SK-N-SH (cell line): ENCODE data around the gene TCFL5. TPM values are rescaled to one million over a fixed set of nuclear protein-coding genes. Genes with fewer than 3 reads are reported as not detected.
A peak's percentile ranks its signal among the peaks of the same experiment; 100 is the strongest.

Experiments used
- CTCF ChIA-PET: fragments of 300-600, 350-600 bp; formaldehyde crosslinking; extraction: SDS; loops from one replicate; lab custom pipeline; 2021; lab: Yijun Ruan, JAX
- POLR2A ChIA-PET: fragments of 350-600 bp; sonication (Branson Sonifier 250); formaldehyde crosslinking; extraction: SDS; loops from one replicate; lab custom pipeline; 2020; ENCODE audit warnings: antibody characterized with exemption, inconsistent platforms; lab: Yijun Ruan, JAX
- DNase-seq: peaks from one replicate; pipeline ENCODE4 v3.0.0; 2012
- H2AFZ ChIP-seq: fragments of 200-600 bp; sonication (generic); 2 replicates; pipeline ENCODE4 v1.8.1; 2016; ENCODE audit warnings: antibody characterized with exemption, mild to moderate bottlenecking, low read depth
- H3F3A ChIP-seq: fragments of 200-600 bp; sonication (generic); replicated peaks from 2 replicates; pipeline ENCODE3; 2016; ENCODE audit warnings: antibody characterized with exemption, mild to moderate bottlenecking; ENCODE audit not compliant: insufficient read depth
- H3K27ac ChIP-seq, 2 experiments: fragments of 200-500 bp in 1 of 2; fragments of 200-600 bp in 1 of 2; sonication (Bioruptor generic) in 1 of 2; sonication (generic), shearing (Covaris generic) in 1 of 2; 2 replicates each; pipeline versions ENCODE4 v1.5.1 to v1.6.1; 2014 to 2016; ENCODE audit warnings: low read depth in 2 of 2, inconsistent platforms in 1 of 2, low read length in 1 of 2, mild to moderate bottlenecking in 1 of 2, mixed read lengths in 1 of 2
- H3K27me3 ChIP-seq: fragments of 200-600 bp; sonication (generic), shearing (Covaris generic); 2 replicates; pipeline ENCODE4 v1.6.1; 2016; ENCODE audit warnings: mixed run types; ENCODE audit not compliant: insufficient read depth
- H3K36me3 ChIP-seq, 2 experiments: fragments of 200-500 bp in 1 of 2; fragments of 200-600 bp in 1 of 2; sonication (Bioruptor generic) in 1 of 2; sonication (generic) in 1 of 2; replicated peaks in 1 of 2; 2 replicates each; pipeline versions ENCODE3 to v1.5.1; 2014 to 2016; ENCODE audit warnings: low read length in 1 of 2, mild to moderate bottlenecking in 1 of 2; ENCODE audit not compliant: insufficient read depth in 2 of 2, control insufficient read depth in 1 of 2
- H3K4me1 ChIP-seq, 2 experiments: fragments of 200-500 bp in 1 of 2; fragments of 200-600 bp in 1 of 2; sonication (Bioruptor generic) in 1 of 2; sonication (generic), shearing (Covaris generic) in 1 of 2; 2 replicates each; pipeline versions ENCODE4 v1.5.1 to v1.6.1; 2014 to 2016; ENCODE audit warnings: low read depth in 1 of 2, low read length in 1 of 2, mixed run types in 1 of 2; ENCODE audit not compliant: insufficient read depth in 2 of 2, control insufficient read depth in 1 of 2
- H3K4me2 ChIP-seq: fragments of 200-600 bp; sonication (generic), shearing (Covaris generic); 2 replicates; pipeline ENCODE4 v1.6.1; 2017; ENCODE audit warnings: mixed run types
- H3K4me3 ChIP-seq, 2 experiments: fragments of 200-500 bp in 1 of 2; fragments of 200-600 bp in 1 of 2; sonication (Bioruptor generic) in 1 of 2; sonication (generic), shearing (Covaris generic) in 1 of 2; 2 replicates each; pipeline versions ENCODE4 v1.5.1 to v1.8.1; 2014 to 2016; ENCODE audit warnings: low read depth in 2 of 2, inconsistent platforms in 1 of 2, low read length in 1 of 2, mild to moderate bottlenecking in 1 of 2, mixed read lengths in 1 of 2, moderate library complexity in 1 of 2
- H3K79me2 ChIP-seq: fragments of 200-600 bp; sonication (generic); 2 replicates; pipeline ENCODE4 v1.8.1; 2017; ENCODE audit warnings: mild to moderate bottlenecking; ENCODE audit not compliant: insufficient read depth
- H3K9ac ChIP-seq: fragments of 200-600 bp; sonication (generic); 2 replicates; pipeline ENCODE4 v1.6.1; 2017; ENCODE audit warnings: mixed run types
- H3K9me2 ChIP-seq: fragments of 200-600 bp; sonication (generic); 2 replicates; pipeline ENCODE4 v1.6.1; 2017; ENCODE audit warnings: mixed run types
- H3K9me3 ChIP-seq: fragments of 200-600 bp; sonication (generic); 2 replicates; pipeline ENCODE4 v1.6.1; 2017; ENCODE audit warnings: mixed run types, mild to moderate bottlenecking, moderate library complexity
- H4K20me1 ChIP-seq: fragments of 200-600 bp; sonication (generic); 2 replicates; pipeline ENCODE4 v1.6.1; 2017; ENCODE audit warnings: mild to moderate bottlenecking, mixed run types; ENCODE audit not compliant: insufficient read depth
- ELF1 ChIP-seq: IDR thresholded peaks from 2 replicates; pipeline ENCODE4 v1.4.0; 2012
- FOSL2 ChIP-seq: IDR thresholded peaks from 2 replicates; pipeline ENCODE4 v1.4.0; 2012; ENCODE audit warnings: low read depth, mild to moderate bottlenecking, moderate library complexity, borderline replicate concordance
- MXI1 ChIP-seq: IDR thresholded peaks from 2 replicates; pipeline ENCODE4 v1.6.1; 2012; ENCODE audit warnings: mild to moderate bottlenecking, low read depth, low read length, improper control_type of control experiment
- WGBS: methylation state at CpG from one replicate; pipeline ENCODE4 v1.1.6; 2017; ENCODE audit warnings: low lambda C conversion rate; 5-methylcytosine and 5-hydroxymethylcytosine counted together
- polyA plus RNA-seq, 3 experiments: library from polyadenylated mRNA; depleted of rRNA; stranded (reverse); fragments of >200 nt; gene quantifications; 2 replicates each; pipeline ENCODE4 v1.2.3, GENCODE V29; 2012
- TF ChIP-seq, protein P1 (sequence below): fragments of 150-350 bp; IDR thresholded peaks from 2 replicates; pipeline ENCODE4 v1.6.1; 2017; ENCODE audit warnings: antibody characterized with exemption, low read length, low read depth, borderline replicate concordance
- TF ChIP-seq, protein P2 (sequence below): IDR thresholded peaks from 2 replicates; pipeline ENCODE4 v1.6.1; 2012; ENCODE audit warnings: mild to moderate bottlenecking, low read depth, low read length, moderate library complexity

TCFL5 gene
- polyA plus RNA-seq, 1 of the 3 experiments (the other 2 are of a cell fraction) = 10.1 TPM

DNA sequence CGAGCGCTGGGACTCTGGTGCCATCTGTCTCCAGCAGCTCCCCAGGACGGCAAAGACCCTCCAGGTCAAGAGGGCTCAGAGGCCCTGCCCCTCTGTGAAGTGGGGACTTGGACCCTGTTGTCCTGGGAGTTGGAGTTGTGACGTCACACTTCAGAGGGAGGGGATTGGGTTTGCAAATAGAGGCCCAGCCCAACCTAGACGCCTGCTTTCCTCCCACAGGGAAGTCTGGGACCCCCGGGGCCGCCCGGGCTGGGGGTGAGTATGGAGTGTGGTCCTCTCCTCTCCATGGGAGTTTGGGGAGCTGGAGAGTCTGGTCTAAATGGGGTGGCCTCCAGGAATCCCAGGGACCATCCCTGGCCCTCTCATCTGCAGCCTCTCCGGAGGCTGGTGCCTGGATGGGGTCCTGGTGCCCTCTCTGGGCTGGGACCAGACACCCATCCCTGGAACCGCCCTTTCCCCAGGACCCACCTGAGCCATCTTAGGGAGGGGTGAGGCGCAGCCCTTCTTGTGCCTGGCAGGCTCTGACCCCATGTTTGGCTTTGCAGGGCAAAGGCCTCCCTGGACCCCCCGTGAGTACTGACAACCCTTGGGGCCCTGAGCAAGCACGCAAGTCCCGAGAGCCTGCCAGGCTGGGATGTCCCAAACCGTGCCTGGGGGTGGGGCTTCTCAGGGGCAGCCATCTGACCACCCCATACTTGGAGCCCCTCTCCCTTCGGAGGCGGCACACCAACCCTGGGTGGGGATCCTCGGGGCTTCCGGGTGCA is 40.5 kb downstream of the TCFL5 start:
- POLR2A ChIA-PET = no interaction called here
- CTCF ChIA-PET = interaction anchor here (1.7 to 3.9 kb wide), 5 partner anchors 12 to 187 kb away, joined by 4 to 27 read pairs (median 21); no protein-coding TSS in a partner anchor
- DNase-seq = no peak
- H3K27ac ChIP-seq = no peak overlapping the region
- TF ChIP-seq, protein P1, sequence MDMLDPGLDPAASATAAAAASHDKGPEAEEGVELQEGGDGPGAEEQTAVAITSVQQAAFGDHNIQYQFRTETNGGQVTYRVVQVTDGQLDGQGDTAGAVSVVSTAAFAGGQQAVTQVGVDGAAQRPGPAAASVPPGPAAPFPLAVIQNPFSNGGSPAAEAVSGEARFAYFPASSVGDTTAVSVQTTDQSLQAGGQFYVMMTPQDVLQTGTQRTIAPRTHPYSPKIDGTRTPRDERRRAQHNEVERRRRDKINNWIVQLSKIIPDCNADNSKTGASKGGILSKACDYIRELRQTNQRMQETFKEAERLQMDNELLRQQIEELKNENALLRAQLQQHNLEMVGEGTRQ = no peak
- peaks cover 8% of the 10 kb centered on the region for H3F3A ChIP-seq
- H3K4me2 ChIP-seq = no peak overlapping the region
- H3K79me2 ChIP-seq = no peaks in the 10 kb centered on the region
- no peak overlapping the region for H2AFZ ChIP-seq
- H3K9ac ChIP-seq = no peak overlapping the region
- no peaks in the 10 kb centered on the region for H3K9me3 ChIP-seq
- H3K4me3 ChIP-seq = no peak overlapping the region
- WGBS = 90% methylated on average over 2 of the region's 19 CpGs
- H3K4me1 ChIP-seq = peaks cover 19 to 70% of the 10 kb centered on the region in 2 experiments; a peak in 3 of 4 replicates
- H3K27me3 ChIP-seq = no peaks in the 10 kb centered on the region
- H3K9me2 ChIP-seq = no peaks in the 10 kb centered on the region
- no peaks in the 10 kb centered on the region for H4K20me1 ChIP-seq
- H3K36me3 ChIP-seq = no peaks in the 10 kb centered on the region

DNA sequence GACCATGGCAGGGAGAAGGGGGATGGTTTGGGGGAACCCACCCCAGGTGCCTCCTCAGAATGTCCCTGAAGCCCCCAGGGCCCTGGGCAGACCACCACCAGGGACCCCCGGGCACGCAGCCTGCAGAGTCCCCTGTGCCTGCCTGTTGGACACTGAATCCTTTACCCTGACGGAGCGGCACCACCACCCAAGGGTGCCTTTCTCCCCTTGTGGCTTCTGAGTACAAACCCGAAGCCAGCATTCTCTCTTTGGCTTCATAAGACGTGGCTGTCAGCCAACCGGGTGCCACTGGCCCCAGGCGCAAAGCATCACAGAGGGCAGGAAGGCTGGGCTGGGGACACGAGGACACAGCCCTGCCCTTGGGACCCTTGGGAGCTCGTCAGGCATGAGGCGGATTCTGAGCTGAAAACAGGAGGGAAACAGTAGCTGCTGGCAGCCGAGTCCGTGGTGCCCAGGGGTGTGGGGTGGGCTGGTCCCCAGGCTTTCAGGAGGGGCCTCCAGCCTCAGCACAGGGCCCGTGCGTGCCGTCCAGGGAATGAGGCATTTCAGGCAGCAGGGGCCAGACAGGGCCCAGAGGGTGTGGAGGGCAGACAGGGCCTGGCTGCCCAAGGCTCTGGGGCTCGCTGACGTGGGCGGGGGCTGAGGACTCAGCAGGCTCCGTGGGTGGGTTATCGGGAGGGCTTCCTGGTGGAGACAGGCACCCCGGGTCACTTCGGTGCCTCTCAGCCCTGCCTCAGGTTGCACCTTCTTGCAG is 41.2 kb downstream of the TCFL5 start:
- Histone ChIP-seq H3K9me2 (no peaks in the 10 kb centered on the region), H2AFZ (no peak overlapping the region), H3K9ac (no peak overlapping the region), H3K27ac (peak overlapping the region in 1 of 2 experiments; percentile 90; a peak in 2 of 4 replicates), H3K79me2 (no peaks in the 10 kb centered on the region), H3F3A (peaks cover 8% of the 10 kb centered on the region), H3K4me2 (no peak overlapping the region)
- DNase-seq = no peak
- WGBS = 79% methylated on average over 7 of the region's 23 CpGs
- POLR2A ChIA-PET = no interaction called here
- TF ChIP-seq ELF1 (no peak), MXI1 (no peak), FOSL2 (no peak)
- TF ChIP-seq, protein P2, sequence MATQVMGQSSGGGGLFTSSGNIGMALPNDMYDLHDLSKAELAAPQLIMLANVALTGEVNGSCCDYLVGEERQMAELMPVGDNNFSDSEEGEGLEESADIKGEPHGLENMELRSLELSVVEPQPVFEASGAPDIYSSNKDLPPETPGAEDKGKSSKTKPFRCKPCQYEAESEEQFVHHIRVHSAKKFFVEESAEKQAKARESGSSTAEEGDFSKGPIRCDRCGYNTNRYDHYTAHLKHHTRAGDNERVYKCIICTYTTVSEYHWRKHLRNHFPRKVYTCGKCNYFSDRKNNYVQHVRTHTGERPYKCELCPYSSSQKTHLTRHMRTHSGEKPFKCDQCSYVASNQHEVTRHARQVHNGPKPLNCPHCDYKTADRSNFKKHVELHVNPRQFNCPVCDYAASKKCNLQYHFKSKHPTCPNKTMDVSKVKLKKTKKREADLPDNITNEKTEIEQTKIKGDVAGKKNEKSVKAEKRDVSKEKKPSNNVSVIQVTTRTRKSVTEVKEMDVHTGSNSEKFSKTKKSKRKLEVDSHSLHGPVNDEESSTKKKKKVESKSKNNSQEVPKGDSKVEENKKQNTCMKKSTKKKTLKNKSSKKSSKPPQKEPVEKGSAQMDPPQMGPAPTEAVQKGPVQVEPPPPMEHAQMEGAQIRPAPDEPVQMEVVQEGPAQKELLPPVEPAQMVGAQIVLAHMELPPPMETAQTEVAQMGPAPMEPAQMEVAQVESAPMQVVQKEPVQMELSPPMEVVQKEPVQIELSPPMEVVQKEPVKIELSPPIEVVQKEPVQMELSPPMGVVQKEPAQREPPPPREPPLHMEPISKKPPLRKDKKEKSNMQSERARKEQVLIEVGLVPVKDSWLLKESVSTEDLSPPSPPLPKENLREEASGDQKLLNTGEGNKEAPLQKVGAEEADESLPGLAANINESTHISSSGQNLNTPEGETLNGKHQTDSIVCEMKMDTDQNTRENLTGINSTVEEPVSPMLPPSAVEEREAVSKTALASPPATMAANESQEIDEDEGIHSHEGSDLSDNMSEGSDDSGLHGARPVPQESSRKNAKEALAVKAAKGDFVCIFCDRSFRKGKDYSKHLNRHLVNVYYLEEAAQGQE = no peak
- TF ChIP-seq, all 33 proteins: peak for 0
- H3K4me1 ChIP-seq = peaks cover 22 to 73% of the 10 kb centered on the region in 2 experiments; a peak in 3 of 4 replicates
- no peaks in the 10 kb centered on the region for H3K36me3 ChIP-seq
- H3K4me3 ChIP-seq = no peak overlapping the region
- CTCF ChIA-PET = interaction anchor here (1.1 to 3.9 kb wide), 3 partner anchors 12 to 188 kb away, joined by 3 to 27 read pairs (median 4); no protein-coding TSS in a partner anchor
- H4K20me1 ChIP-seq = no peaks in the 10 kb centered on the region
- no peaks in the 10 kb centered on the region for H3K27me3 ChIP-seq
- H3K9me3 ChIP-seq = no peaks in the 10 kb centered on the region
